A549 (cell line): ENCODE measurements around the gene GCLC. TPM values are rescaled to one million over a fixed set of nuclear protein-coding genes. Genes with fewer than 3 reads are reported as not detected.

Source experiments
- ATAC-seq, 2 experiments: fragments of 200-7000 bp in 1 of 2; fragments of >200 bp in 1 of 2; cut with Nextera tagmentation in 1 of 2; cut with Tn5 transposase in 1 of 2; 3 replicates each; pipeline versions ENCODE4 v1.8.0 to v1.9.1; 2018 to 2020; ENCODE audit warnings: mild to moderate bottlenecking in 1 of 2, moderate library complexity in 1 of 2
- CTCF ChIA-PET: fragments of 300-600 bp; sonication (Branson Sonifier 250); formaldehyde crosslinking; extraction: SDS; loops from one replicate; lab custom pipeline; 2021; ENCODE audit warnings: antibody characterized with exemption, inconsistent platforms; lab: Yijun Ruan, JAX
- POLR2A ChIA-PET: fragments of 350-600 bp; formaldehyde crosslinking; extraction: SDS; loops from one replicate; lab custom pipeline; 2021; ENCODE audit warnings: antibody characterized with exemption, inconsistent platforms; lab: Yijun Ruan, JAX
- DNase-seq, 2 experiments: peaks; one replicate each; pipeline versions ENCODE4 v3.0.0 to v3.0.0-alpha.2; 2011 to 2016; ENCODE audit warnings: low read depth in 1 of 2, low spot score in 1 of 2
- FAIRE-seq: peaks from 2 replicates; lab custom pipeline; 2011; peaks lifted over from hg19 to GRCh38; lab: Jason Lieb, UNC
- H3K27ac ChIP-seq, 2 experiments: fragments of >200 bp; sonication (Bioruptor Twin); formaldehyde crosslinking; 3 replicates each; pipeline ENCODE4 v1.5.1; 2016 to 2017
- H3K4me1 ChIP-seq: fragments of >200 bp; sonication (Bioruptor Twin); formaldehyde crosslinking; 3 replicates; pipeline ENCODE4 v1.6.1; 2016
- H3K4me2 ChIP-seq: fragments of >200 bp; sonication (Bioruptor Twin); formaldehyde crosslinking; 3 replicates; pipeline ENCODE4 v1.6.1; 2016
- H3K4me3 ChIP-seq: fragments of >200 bp; sonication (Bioruptor Twin); formaldehyde crosslinking; 3 replicates; pipeline ENCODE4 v1.5.1; 2016
- H3K9me3 ChIP-seq: fragments of >200 bp; sonication (Bioruptor Twin); formaldehyde crosslinking; 3 replicates; pipeline ENCODE4 v1.6.1; 2016
- CBX2 ChIP-seq: fragments of 200-600 bp; sonication (generic); IDR thresholded peaks from 2 replicates; pipeline ENCODE4 v1.6.1; 2016; ENCODE audit warnings: low read depth, mild to moderate bottlenecking, borderline replicate concordance
- CEBPB ChIP-seq, 2 experiments: fragments of >200 bp in 1 of 2; sonication (Bioruptor Twin) in 1 of 2; formaldehyde crosslinking in 1 of 2; IDR thresholded peaks; 2 replicates each; pipeline ENCODE4 v1.6.1; 2012 to 2016
- CHD4 ChIP-seq: fragments of 200-600 bp; sonication (generic); IDR thresholded peaks from 2 replicates; pipeline ENCODE4 v1.6.1; 2016; ENCODE audit warnings: antibody characterized with exemption, mild to moderate bottlenecking, borderline replicate concordance
- ESRRA ChIP-seq: fragments of 150-350 bp; IDR thresholded peaks from 2 replicates; pipeline ENCODE4 v1.6.1; 2014; ENCODE audit warnings: mild to moderate bottlenecking, low read length, borderline replicate concordance
- FOXS1 ChIP-seq: fragments of 250-450 bp; sonication (Bioruptor Pico); IDR thresholded peaks from 2 replicates; pipeline ENCODE4 v1.5.0; 2020; ENCODE audit warnings: mild to moderate bottlenecking, moderate library complexity
- HDAC2 ChIP-seq: fragments of 200-600 bp; sonication (generic); IDR thresholded peaks from 2 replicates; pipeline ENCODE4 v1.6.1; 2016
- HOXB13 ChIP-seq: fragments of 250-450 bp; sonication (Bioruptor Pico); IDR thresholded peaks from 2 replicates; pipeline ENCODE4 v1.5.0; 2020; ENCODE audit warnings: low read depth, mild to moderate bottlenecking, moderate library complexity
- JUN ChIP-seq, 2 experiments: fragments of >200 bp; sonication (Bioruptor Twin); formaldehyde crosslinking; IDR thresholded peaks; 2 replicates in 1 of 2; 3 replicates in 1 of 2; pipeline ENCODE4 v1.6.1; 2016 to 2017
- JUNB ChIP-seq: fragments of >200 bp; sonication (Bioruptor Twin); formaldehyde crosslinking; IDR thresholded peaks from 2 replicates; pipeline ENCODE4 v1.6.1; 2016
- MAFK ChIP-seq: fragments of 450-650 bp; IDR thresholded peaks from 2 replicates; pipeline ENCODE4 v1.6.1; 2014; ENCODE audit not compliant: partially characterized antibody
- MYC ChIP-seq: IDR thresholded peaks from 2 replicates; pipeline ENCODE4 v1.6.1; 2012; ENCODE audit warnings: mild to moderate bottlenecking, inconsistent platforms, low read length, improper control_type of control experiment, borderline replicate concordance
- NR3C1 ChIP-seq: fragments of >200 bp; sonication (Bioruptor Twin); formaldehyde crosslinking; IDR thresholded peaks from 3 replicates; pipeline ENCODE4 v1.6.1; 2017
- RAD21 ChIP-seq, 2 experiments: fragments of >200 bp in 1 of 2; sonication (Bioruptor Twin) in 1 of 2; formaldehyde crosslinking in 1 of 2; IDR thresholded peaks in 1 of 2; conservative IDR thresholded peaks in 1 of 2; 2 replicates in 1 of 2; 3 replicates in 1 of 2; pipeline ENCODE4 v1.6.1; 2012 to 2018; ENCODE audit warnings: inconsistent platforms in 1 of 2
- RCOR1 ChIP-seq: fragments of 150-350 bp; IDR thresholded peaks from 2 replicates; pipeline ENCODE4 v1.6.1; 2014; ENCODE audit warnings: antibody characterized with exemption, low read length, low read depth
- RNF2 ChIP-seq: fragments of 200-600 bp; sonication (generic); IDR thresholded peaks from 2 replicates; pipeline ENCODE4 v1.6.1; 2016; ENCODE audit warnings: low read depth, mild to moderate bottlenecking, antibody characterized with exemption, moderate library complexity, borderline replicate concordance
- SMC3 ChIP-seq: fragments of >200 bp; sonication (Bioruptor Twin); formaldehyde crosslinking; IDR thresholded peaks from 3 replicates; pipeline ENCODE4 v1.6.1; 2018; ENCODE audit warnings: inconsistent platforms
- SREBF2 ChIP-seq: fragments of 450-650 bp; IDR thresholded peaks from 2 replicates; pipeline ENCODE4 v1.6.1; 2014; ENCODE audit warnings: mild to moderate bottlenecking, moderate library complexity
- TFCP2L1 ChIP-seq: fragments of 250-450 bp; sonication (Bioruptor Pico); IDR thresholded peaks from 2 replicates; pipeline ENCODE4 v1.5.0; 2021; ENCODE audit warnings: mild to moderate bottlenecking
- TP53 ChIP-seq: fragments of 250-450 bp; sonication (Bioruptor Pico); IDR thresholded peaks from 2 replicates; pipeline ENCODE4 v1.5.0; 2021; ENCODE audit warnings: mild to moderate bottlenecking, moderate library complexity
- ZSCAN20 ChIP-seq: fragments of 250-450 bp; sonication (Bioruptor Pico); IDR thresholded peaks from 2 replicates; pipeline ENCODE4 v1.8.0; 2022; ENCODE audit warnings: mild to moderate bottlenecking, moderate library complexity
- WGBS: methylation state at CpG from one replicate; pipeline ENCODE4 v1.1.6; 2017; ENCODE audit errors: missing lambda C conversion rate; 5-methylcytosine and 5-hydroxymethylcytosine counted together
- polyA plus RNA-seq, 4 experiments: library from polyadenylated mRNA; depleted of rRNA in 3 of 4; stranded (reverse); fragments of >200 nt; fragmentation: RNase III in 1 of 4; extraction: RNeasy Plus Mini Kit Qiagen cat#74134 plus additional on column Dnase treatment in 1 of 4; gene quantifications; 2 replicates in 3 of 4; 3 replicates in 1 of 4; pipeline ENCODE4 v1.2.3, GENCODE V29; 2011 to 2017
- TF ChIP-seq, protein P1 (sequence below): IDR thresholded peaks from 2 replicates; pipeline ENCODE4 v1.6.1; 2012
- TF ChIP-seq, protein P2 (sequence below): fragments of 150-350 bp; IDR thresholded peaks from 2 replicates; pipeline ENCODE4 v1.6.1; 2014; ENCODE audit warnings: low read depth, mild to moderate bottlenecking, low read length
- TF ChIP-seq, protein P3 (sequence below): fragments of 200-600 bp; sonication (generic); IDR thresholded peaks from 2 replicates; pipeline ENCODE4 v1.6.1; 2016; ENCODE audit warnings: antibody characterized with exemption, mild to moderate bottlenecking, moderate library complexity
- TF ChIP-seq, protein P4 (sequence below): fragments of >200 bp; sonication (Bioruptor Twin); formaldehyde crosslinking; IDR thresholded peaks from 3 replicates; pipeline ENCODE4 v1.6.1; 2016
- TF ChIP-seq, protein P5 (sequence below): fragments of >200 bp; sonication (Bioruptor Twin); formaldehyde crosslinking; IDR thresholded peaks from 2 replicates; pipeline ENCODE4 v1.6.1; 2016
- TF ChIP-seq, protein P6 (sequence below): fragments of >200 bp; sonication (Bioruptor Twin); formaldehyde crosslinking; IDR thresholded peaks from 3 replicates; pipeline ENCODE4 v1.5.1; 2016

GCLC gene
- polyA plus RNA-seq, 2 of the 4 experiments (the other 2 are of a cell fraction): 116 to 180 TPM

DNA sequence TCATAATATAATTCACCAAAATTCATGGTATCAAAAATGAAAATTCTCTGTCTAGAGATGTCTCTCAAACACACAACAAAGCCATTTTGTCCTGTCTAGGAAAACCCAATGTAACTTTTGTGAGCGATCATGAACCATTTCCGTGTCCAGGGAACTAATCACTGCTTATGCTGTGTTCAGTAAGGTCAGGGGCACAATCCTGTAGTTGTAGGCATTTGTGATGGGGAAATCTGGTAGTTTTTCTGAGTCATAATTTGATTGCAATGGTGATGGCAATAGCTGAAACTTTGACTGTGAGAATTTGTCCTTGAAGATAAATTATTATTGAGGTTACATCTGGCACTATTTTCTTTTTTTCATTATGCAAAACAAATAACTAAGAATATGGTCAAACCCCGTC, 21.0 kb upstream of the GCLC start:
- H3K4me2 ChIP-seq: no peak overlapping the region
- no peak for DNase-seq
- POLR2A ChIA-PET: no interaction called here
- CTCF ChIA-PET: no interaction called here
- no peaks in the 10 kb centered on the region for H3K9me3 ChIP-seq
- H3K4me1 ChIP-seq: no peaks in the 10 kb centered on the region
- H3K27ac ChIP-seq: no peak overlapping the region
- TF ChIP-seq RCOR1 (no peak), JUNB (no peak), SREBF2 (no peak), TFCP2L1 (CRISPR knock-in tag) (no peak), SMC3 (no peak), RNF2 (no peak), MYC (no peak), HDAC2 (no peak), MAFK (no peak), HOXB13 (no peak), CEBPB (IDR thresholded peaks at IDR 0.05) (no peak), JUN (IDR thresholded peaks at IDR 0.05) (no peak), RAD21 (conservative IDR thresholded peaks at IDR 0.05 in 1 of 2, IDR thresholded peaks at IDR 0.05 in 1 of 2) (no peak), CHD4 (no peak), FOXS1 (CRISPR knock-in tag) (no peak), NR3C1 (no peak)
- TF ChIP-seq, protein P1, sequence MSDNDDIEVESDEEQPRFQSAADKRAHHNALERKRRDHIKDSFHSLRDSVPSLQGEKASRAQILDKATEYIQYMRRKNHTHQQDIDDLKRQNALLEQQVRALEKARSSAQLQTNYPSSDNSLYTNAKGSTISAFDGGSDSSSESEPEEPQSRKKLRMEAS: no peak
- TF ChIP-seq, protein P2, sequence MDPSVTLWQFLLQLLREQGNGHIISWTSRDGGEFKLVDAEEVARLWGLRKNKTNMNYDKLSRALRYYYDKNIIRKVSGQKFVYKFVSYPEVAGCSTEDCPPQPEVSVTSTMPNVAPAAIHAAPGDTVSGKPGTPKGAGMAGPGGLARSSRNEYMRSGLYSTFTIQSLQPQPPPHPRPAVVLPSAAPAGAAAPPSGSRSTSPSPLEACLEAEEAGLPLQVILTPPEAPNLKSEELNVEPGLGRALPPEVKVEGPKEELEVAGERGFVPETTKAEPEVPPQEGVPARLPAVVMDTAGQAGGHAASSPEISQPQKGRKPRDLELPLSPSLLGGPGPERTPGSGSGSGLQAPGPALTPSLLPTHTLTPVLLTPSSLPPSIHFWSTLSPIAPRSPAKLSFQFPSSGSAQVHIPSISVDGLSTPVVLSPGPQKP: no peak
- TF ChIP-seq, protein P3, sequence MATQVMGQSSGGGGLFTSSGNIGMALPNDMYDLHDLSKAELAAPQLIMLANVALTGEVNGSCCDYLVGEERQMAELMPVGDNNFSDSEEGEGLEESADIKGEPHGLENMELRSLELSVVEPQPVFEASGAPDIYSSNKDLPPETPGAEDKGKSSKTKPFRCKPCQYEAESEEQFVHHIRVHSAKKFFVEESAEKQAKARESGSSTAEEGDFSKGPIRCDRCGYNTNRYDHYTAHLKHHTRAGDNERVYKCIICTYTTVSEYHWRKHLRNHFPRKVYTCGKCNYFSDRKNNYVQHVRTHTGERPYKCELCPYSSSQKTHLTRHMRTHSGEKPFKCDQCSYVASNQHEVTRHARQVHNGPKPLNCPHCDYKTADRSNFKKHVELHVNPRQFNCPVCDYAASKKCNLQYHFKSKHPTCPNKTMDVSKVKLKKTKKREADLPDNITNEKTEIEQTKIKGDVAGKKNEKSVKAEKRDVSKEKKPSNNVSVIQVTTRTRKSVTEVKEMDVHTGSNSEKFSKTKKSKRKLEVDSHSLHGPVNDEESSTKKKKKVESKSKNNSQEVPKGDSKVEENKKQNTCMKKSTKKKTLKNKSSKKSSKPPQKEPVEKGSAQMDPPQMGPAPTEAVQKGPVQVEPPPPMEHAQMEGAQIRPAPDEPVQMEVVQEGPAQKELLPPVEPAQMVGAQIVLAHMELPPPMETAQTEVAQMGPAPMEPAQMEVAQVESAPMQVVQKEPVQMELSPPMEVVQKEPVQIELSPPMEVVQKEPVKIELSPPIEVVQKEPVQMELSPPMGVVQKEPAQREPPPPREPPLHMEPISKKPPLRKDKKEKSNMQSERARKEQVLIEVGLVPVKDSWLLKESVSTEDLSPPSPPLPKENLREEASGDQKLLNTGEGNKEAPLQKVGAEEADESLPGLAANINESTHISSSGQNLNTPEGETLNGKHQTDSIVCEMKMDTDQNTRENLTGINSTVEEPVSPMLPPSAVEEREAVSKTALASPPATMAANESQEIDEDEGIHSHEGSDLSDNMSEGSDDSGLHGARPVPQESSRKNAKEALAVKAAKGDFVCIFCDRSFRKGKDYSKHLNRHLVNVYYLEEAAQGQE: no peak
- TF ChIP-seq, protein P4, sequence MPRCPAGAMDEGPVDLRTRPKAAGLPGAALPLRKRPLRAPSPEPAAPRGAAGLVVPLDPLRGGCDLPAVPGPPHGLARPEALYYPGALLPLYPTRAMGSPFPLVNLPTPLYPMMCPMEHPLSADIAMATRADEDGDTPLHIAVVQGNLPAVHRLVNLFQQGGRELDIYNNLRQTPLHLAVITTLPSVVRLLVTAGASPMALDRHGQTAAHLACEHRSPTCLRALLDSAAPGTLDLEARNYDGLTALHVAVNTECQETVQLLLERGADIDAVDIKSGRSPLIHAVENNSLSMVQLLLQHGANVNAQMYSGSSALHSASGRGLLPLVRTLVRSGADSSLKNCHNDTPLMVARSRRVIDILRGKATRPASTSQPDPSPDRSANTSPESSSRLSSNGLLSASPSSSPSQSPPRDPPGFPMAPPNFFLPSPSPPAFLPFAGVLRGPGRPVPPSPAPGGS: no peak
- TF ChIP-seq, all 56 proteins: peak for 0
- H3K4me3 ChIP-seq: no peak overlapping the region
- FAIRE-seq: no peak
- ATAC-seq: no peak
- 84% methylated on average over 3 of the region's 3 CpGs for WGBS

DNA sequence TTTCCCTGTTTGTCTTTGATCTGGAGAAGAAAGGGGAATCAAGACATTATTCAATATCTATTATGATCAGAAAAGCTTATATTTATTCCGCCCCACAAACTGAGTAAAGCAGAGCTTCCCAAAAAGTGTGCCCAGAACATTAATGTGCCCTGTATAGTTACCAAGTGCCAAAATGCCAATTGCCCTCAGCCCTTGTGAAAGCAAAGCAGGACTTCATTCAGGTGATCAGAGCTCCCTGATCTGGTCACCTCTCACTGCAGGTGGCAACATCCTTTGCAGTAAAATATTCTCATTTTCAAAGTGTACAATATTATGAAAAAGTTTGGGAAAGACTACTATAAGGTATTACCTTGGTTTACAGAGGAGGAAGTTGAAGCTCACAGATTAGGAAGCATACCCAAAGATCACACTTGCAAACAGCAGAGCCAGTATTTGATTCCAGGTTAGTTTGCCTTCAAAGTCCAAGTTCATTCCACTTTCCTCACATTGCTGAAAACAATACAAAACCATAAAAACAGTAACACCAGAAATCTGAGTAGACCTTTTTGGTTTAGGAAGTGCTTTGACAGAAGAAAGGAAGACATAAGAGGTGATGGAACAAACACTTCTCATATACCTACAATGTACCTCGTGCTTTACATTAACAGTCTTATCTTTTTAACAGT, 19.6 kb upstream of the GCLC start:
- peaks cover 3% of the 10 kb centered on the region; the same call in 2 of the 3 replicates for H3K9me3 ChIP-seq
- ChIA-PET CTCF (no interaction called here), POLR2A (no interaction called here)
- FAIRE-seq (no peak), DNase-seq (no peak), ATAC-seq (no peak)
- WGBS: 79% methylated on average over 2 of the region's 2 CpGs
- no peak overlapping the region for H3K4me3 ChIP-seq
- H3K4me1 ChIP-seq: no peaks in the 10 kb centered on the region
- H3K27ac ChIP-seq: no peak overlapping the region
- TF ChIP-seq, protein P5, sequence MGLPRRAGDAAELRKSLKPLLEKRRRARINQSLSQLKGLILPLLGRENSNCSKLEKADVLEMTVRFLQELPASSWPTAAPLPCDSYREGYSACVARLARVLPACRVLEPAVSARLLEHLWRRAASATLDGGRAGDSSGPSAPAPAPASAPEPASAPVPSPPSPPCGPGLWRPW: no peak
- no peak for TF ChIP-seq FOXS1 (CRISPR knock-in tag)
- TF ChIP-seq, protein P4: no peak
- no peak for TF ChIP-seq ZSCAN20 (CRISPR knock-in tag)
- no peak for TF ChIP-seq NR3C1
- no peak for TF ChIP-seq ESRRA
- TF ChIP-seq, protein P6, sequence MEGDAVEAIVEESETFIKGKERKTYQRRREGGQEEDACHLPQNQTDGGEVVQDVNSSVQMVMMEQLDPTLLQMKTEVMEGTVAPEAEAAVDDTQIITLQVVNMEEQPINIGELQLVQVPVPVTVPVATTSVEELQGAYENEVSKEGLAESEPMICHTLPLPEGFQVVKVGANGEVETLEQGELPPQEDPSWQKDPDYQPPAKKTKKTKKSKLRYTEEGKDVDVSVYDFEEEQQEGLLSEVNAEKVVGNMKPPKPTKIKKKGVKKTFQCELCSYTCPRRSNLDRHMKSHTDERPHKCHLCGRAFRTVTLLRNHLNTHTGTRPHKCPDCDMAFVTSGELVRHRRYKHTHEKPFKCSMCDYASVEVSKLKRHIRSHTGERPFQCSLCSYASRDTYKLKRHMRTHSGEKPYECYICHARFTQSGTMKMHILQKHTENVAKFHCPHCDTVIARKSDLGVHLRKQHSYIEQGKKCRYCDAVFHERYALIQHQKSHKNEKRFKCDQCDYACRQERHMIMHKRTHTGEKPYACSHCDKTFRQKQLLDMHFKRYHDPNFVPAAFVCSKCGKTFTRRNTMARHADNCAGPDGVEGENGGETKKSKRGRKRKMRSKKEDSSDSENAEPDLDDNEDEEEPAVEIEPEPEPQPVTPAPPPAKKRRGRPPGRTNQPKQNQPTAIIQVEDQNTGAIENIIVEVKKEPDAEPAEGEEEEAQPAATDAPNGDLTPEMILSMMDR: no peak
- TF ChIP-seq, protein P1: no peak
- no peak for TF ChIP-seq SREBF2
- TF ChIP-seq TP53 (CRISPR knock-in tag): no peak
- TF ChIP-seq CBX2: no peak
- no peak overlapping the region for H3K4me2 ChIP-seq
